HG03439 (cell line): ENCODE results near the gene BRD7.
"Not testable (repeated sequence)": the region's sequence is repeated elsewhere in the genome, so short reads cannot be mapped to it uniquely, and the experiment has no call there.

Source experiments
- ATAC-seq: cut with Tn5 transposase; IDR thresholded peaks from one replicate; pipeline ENCODE4 v1.9.1; 2021; ENCODE audit warnings: mild to moderate bottlenecking, moderate library complexity; ENCODE audit not compliant: unreplicated experiment

Gene BRD7

DNA sequence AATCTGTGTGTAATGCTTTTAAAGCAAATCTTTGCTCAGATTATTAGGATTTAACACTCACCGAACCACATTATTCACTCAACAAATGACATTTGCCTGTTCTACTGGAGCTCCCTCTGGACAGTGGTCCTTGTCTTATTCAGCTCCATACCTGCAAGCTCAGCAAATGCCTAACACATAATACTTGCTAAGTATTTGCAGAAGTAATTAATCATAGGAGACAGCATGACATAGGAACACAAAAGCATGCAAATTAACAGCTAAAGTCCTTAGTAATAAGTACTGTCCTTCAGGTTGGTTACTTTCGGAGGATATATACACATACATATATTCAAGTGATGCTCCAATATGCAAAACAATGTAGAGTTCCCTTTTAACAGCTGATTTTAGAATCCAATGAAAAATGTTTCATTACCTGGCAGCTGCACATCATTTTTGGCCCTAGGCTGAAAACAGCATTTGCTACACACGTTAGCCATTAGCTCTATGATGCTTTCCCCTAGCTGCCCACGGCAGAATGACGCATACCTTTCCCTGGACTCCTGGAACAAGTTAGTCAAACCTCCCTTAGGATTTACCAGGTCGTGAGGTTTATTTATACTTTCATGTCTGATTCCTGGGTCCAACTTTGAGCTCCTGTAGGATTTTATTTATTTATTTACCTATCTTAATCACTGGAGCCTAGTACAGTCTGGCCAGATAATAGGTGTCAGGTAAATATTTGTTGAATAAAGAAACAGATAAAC, 8.6 kb downstream of the BRD7 start:
- ATAC-seq: no peak

- no peak for ATAC-seq
Measured at GRCh38 chr16:50359626-50360025, 9.2 kb downstream of the BRD7 start.

- ATAC-seq: no peak
Measured at GRCh38 chr16:50354629-50355456, 13.9 kb downstream of the BRD7 start.

GRCh38 chr16:50354082-50354481, 14.7 kb downstream of the BRD7 start:
- ATAC-seq: no peak

DNA sequence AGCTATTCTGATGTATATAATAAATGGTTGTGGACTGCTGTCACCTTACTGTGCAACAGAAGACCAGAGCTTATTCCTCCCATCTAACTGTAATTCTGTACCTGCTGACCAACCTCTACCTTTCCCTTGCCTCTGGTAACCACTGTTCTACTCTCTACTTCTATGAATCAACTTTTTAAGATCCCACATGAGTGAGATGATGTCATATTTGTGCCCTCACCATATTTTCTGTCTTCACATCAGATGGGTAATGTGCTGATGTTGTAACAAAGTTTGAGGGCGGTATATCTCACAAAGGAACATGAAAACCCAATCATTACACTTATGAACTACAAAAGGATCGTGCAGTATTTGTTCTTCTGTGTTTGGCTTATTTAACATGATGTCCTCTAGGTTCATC, 16.8 kb downstream of the BRD7 start:
- ATAC-seq: no peak

GRCh38 chr16:50351116-50351515, 17.7 kb downstream of the BRD7 start:
- ATAC-seq: no peak

- ATAC-seq: not testable (repeated sequence)
Measured at GRCh38 chr16:50345210-50345609, 23.6 kb downstream of the BRD7 start.

DNA sequence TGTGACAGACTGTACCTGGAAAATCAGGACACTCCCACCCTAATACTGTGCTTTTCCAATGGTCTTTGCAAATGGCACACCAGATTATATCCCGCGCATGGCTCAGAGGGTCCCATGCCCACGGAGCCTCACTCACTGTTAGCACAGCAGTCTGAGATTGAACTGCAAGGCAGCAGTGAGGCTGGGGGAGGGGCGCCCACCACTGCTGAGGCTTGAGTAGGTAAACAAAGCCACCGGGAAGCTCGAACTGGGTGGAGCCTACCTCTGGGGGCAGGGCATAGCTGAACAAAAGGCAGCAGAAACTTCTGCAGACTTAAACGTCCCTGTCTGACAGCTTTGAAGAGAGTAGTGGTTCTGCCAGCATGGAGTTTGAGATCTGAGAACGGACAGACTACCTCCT, 25.2 kb downstream of the BRD7 start:
- not testable (repeated sequence) for ATAC-seq

DNA sequence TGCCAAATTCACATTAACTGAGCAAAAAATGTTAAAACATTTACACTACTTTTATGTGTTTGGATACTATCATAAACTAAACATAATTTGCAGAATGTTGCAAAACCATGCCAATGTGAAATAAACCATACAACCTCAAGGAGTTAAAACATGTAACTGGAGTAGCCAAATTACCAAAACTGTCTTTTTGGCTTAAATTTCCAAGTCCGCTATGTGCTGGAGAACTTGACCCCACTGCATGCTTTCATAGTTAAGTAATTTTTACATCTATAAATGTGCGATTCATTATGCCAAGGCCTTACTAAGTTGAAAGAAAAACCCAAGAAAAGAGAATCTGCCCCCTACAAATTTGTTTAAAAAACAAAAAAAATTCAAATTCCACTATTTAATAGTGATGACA, 28.2 kb downstream of the BRD7 start:
- ATAC-seq: no peak

DNA sequence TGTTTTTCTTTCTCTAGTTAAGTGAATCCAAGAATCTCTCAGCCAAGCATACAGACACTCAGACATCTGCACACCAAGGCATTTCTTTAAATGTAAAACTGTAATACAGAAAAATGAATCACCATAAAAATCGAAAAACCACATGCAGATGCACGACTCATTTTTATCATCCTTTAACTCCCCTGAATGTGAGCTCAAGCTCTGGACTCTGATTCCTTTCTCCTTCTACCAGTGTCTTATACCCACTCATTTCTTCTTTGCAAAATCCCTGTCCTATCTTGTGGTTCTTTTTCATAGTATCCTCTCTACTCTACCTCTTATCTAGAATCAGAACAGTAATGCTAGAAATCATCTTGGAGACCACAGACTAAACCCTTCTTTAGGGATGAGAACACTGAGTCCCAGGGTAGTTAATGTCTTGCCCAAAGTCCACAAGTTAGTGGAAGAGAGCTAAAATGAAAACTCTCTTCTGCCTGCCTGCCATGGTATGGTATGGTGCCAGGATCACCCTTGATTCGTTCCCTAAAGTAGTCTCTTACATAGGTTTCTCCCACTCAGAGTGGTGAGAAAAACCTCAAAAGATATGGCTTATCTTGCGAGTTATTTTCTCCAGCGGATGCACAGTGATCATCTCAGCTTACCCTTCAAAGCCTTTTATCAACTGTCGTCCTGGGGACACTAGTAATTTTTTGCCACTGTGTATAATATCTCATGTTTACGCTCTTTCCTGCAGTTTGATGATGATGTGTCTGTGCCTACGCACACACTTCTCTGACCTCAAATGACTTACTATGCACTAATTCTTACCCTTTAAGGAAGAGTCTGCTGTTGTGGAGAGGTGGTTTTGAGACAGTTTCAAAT, 30.2 kb downstream of the BRD7 start:
- ATAC-seq: no peak

DNA sequence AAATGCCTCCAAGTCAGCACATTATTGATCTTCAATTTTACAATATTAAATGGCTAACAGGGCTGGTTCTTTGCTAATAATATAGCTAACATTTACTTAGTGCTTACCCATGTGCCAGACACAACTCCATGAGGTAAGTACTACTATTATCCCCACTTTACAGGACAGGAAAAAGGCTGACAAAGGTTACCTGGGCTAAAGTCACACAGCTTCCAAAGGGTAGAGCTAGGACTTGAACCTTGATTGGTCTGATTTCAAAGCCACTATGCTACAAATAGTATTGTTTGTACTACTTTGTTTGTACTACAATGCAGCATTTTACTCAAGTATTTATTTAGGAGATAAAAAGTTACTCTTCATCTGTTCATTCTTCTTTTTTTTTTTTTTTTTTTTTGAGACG, 31.9 kb downstream of the BRD7 start:
- no peak for ATAC-seq

GRCh38 chr16:50335196-50335958, 33.4 kb downstream of the BRD7 start:
- ATAC-seq: peak; percentile 78

DNA sequence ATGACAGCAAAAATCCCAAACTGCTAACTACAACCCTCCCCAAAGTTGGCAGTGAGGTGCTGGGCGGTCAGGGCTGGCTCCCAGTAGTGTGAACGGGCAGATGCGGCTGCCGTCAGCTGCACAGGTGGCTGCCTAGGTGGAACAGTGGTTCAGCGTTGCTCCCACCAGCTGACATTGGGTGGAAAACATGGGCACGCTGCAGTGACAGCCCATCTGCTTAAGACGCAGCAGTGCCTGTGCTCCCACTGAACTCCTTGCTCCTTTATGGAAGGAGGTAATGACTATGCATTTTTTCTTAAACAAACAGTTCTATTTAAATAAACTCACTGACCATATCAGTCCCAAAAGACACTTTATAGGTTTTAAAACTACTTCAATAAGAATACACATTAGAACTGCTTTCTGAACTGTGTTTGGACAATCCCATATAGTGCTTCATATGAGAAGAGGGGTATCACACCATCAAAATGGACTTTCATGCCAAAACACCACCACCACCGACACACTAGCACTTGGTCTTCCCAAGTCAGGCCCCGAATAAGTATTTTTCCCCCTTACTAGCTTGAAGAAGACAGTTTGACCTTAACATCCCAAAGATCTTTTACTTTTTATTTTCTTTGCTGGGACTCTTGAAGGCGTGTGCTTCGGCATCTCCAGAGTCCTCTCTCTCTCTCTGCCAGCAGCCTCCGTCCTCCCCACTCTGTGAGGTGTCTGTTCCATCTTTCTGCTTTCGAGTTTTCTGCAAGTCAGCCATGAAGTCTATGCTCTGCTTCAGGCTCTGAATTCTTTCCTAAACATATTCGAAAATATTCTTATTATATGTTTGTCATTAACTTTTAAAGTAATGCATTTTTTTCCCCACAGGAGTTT, 34.4 kb downstream of the BRD7 start:
- no peak for ATAC-seq

DNA sequence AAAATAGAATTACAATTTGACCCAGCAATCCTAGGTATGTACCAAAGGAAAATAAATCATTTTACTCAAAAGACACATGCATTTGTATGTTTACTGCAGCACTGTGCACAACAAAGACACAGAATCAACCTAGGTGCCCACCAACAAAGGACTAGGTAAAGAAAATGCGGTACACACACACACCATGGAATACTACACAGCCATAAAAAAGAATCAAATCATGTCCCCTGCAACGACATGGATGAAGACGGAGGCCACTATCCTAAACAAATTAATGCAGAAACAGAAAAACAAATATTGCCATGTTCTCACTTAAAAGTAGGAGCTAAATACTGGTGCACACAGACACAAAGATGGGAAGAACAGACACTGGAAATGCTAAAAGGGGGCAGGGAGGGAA, 36.2 kb downstream of the BRD7 start:
- no peak for ATAC-seq

GRCh38 chr16:50331570-50331969, 37.2 kb downstream of the BRD7 start:
- ATAC-seq: no peak

- no peak for ATAC-seq
Measured at GRCh38 chr16:50329446-50330189, 39.2 kb downstream of the BRD7 start.

GRCh38 chr16:50326835-50327465, 41.8 kb downstream of the BRD7 start:
- ATAC-seq: no peak

DNA sequence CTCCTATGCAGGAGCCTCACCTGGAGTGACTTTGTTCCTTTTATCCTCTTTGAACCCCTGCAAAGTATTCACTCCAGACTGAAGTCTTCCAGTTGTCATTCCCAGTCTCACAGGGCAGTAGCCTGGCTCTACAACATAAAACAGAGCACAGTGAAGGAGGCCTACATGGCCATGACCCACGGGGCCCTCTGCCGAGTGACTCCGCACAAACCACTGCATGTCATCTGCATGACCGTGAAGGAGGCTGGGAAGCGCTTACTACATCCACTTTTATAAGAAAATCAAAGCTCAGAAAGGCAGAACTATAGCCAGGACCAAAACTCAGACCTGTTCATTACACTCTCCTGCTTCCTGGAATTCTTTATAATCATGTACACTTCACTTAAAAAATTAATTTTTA, 42.5 kb downstream of the BRD7 start:
- no peak for ATAC-seq

GRCh38 chr16:50324345-50324744, 44.4 kb downstream of the BRD7 start:
- ATAC-seq: no peak
